ENCODE data around the gene BPHL.

The BPHL gene

DNA sequence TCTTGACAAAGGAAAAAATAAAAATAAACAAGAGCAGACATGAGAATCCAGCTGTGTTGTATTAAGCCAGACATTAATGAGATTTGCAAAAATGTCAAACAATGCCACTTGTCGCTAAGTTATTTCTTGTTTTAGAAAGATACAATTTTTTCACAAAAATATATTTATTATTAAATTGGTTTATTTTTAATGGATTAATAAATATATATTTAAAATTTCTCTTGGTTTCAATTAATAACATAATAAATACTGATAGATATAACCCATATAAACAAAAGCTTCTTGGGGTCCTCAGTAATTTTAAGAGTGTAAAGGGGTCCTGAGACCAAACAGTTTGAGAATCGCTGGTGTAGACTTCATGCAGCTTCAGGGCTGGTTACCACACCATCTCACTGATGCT, 82.9 kb downstream of the BPHL start:
- H3K36me3 ChIP-seq (ENCODE audit: insufficient read depth): no peaks in the 10 kb centered on the region
- no peaks in the 10 kb centered on the region for H3K79me2 ChIP-seq (ENCODE audit: insufficient read depth, low read depth)
- no peak overlapping the region for H3K4me3 ChIP-seq (IDR thresholded peaks at IDR 0.05; ENCODE audit: insufficient read depth, low read depth, low read length)
- H3K9ac ChIP-seq: no peak overlapping the region
- TF ChIP-seq CTCF (conservative IDR thresholded peaks at IDR 0.05; ENCODE audit: low read depth, low read length): no peak
- H3K27ac ChIP-seq: no peak overlapping the region
- H2AFZ ChIP-seq (ENCODE audit: low read depth): no peak overlapping the region
- no peaks in the 10 kb centered on the region for H3K4me1 ChIP-seq (ENCODE audit: low read depth, poor library complexity, severe bottlenecking)
- no peak overlapping the region for H3K4me2 ChIP-seq
- no peaks in the 10 kb centered on the region for H4K20me1 ChIP-seq (ENCODE audit: insufficient read depth)
- no peaks in the 10 kb centered on the region for H3K27me3 ChIP-seq (ENCODE audit: insufficient read depth, low read depth)
